SK-N-MC (cell line): ENCODE results near the gene ECEL1.
"Not testable (repeated sequence)": the region's sequence is repeated elsewhere in the genome, so short reads cannot be mapped to it uniquely, and the experiment has no call there.

ENCODE experiments used
- DNase-seq: peaks from one replicate; pipeline ENCODE4 v3.0.0-alpha.2; 2011; ENCODE audit warnings: low read depth, low spot score
- H3K27ac ChIP-seq: fragments of 200-600 bp; sonication (generic); 2 replicates; pipeline ENCODE4 v1.5.1; 2016; ENCODE audit warnings: mixed run types
- H3K36me3 ChIP-seq: fragments of 200-600 bp; sonication (generic); 2 replicates; pipeline ENCODE4 v1.6.1; 2017; ENCODE audit warnings: antibody characterized with exemption, low read length, mixed read lengths; ENCODE audit not compliant: insufficient read depth
- H3K4me3 ChIP-seq: fragments of 200-600 bp; sonication (generic); 2 replicates; pipeline ENCODE4 v1.5.1; 2016
- H3K9ac ChIP-seq: fragments of 200-600 bp; sonication (generic); 2 replicates; pipeline ENCODE4 v1.8.0; 2017; ENCODE audit warnings: mixed run types, mixed read lengths; ENCODE audit not compliant: insufficient read length
- H3K9me3 ChIP-seq: fragments of 200-600 bp; sonication (generic); 2 replicates; pipeline ENCODE4 v1.6.1; 2017; ENCODE audit warnings: low read depth, mild to moderate bottlenecking, antibody characterized with exemption, low read length, moderate library complexity, mixed read lengths
- EZH2 ChIP-seq: fragments of 200-600 bp; sonication (generic); IDR thresholded peaks from one replicate; pipeline ENCODE4 v1.6.1; 2017; ENCODE audit warnings: antibody characterized with exemption
- FOXP2 ChIP-seq: optimal IDR thresholded peaks from 2 replicates; pipeline ENCODE3; 2011; ENCODE audit warnings: mild to moderate bottlenecking, moderate library complexity; ENCODE audit not compliant: insufficient read depth; ENCODE audit errors: extremely low read length, control extremely low read depth
- POLR2AphosphoS5 ChIP-seq: IDR thresholded peaks from 2 replicates; pipeline ENCODE4 v1.6.1; 2012; ENCODE audit warnings: mild to moderate bottlenecking, low read depth, low read length, borderline replicate concordance

The ECEL1 gene

GRCh38 chr2:232456296-232457120, 31.1 kb downstream of the ECEL1 start:
- H3K36me3 ChIP-seq = no peaks in the 10 kb centered on the region

DNA sequence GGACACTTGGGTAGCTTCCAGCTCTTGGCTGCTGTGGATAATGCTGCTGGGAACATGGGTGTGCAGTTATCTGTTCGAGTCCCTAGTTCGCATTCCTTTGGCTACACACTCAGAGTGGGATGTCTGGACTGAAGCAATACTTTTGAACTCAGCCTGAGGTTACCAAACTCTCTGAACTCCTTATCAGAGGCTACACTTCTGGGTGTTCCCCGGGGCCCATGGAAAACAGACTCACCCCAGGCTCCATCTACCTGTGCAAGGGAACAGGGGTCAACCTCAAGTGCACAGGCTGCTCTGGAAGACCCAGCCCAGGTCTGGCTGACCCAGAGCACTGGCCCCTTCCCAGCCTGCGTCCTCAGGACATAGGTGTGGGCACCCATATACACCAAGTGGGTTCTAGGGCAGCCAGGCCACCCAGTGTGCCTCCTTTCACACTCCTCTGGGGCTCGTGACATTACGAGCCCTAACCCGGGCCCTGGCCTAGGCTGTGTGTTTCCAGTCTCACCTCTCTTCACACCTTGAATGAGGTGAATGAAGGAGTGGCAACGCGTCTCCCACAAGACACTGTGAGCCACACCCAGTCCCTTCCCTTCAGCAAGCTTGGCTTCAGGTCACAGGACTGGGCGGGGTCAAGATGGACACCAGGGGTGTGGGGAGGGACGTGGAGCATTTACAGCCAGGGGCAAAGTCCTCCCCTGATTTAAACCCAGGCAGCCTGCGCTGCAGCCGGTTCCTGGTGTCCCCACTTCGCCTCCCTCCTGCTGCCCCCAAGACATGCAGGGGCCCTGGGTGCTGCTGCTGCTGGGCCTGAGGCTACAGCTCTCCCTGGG, 32.0 kb downstream of the ECEL1 start, which contains the start of gene ALPI:
ALPI (plus strand) TSS at position 728 of the 830 bp plus-strand sequence; CDS start at position 775, 47 bp downstream.
- DNase-seq = no peak
- Histone ChIP-seq H3K9me3 (no peaks in the 10 kb centered on the region), H3K27ac (no peak within 1 kb of the TSS), H3K4me3 (no peak within 1 kb of the TSS), H3K9ac (no peak within 1 kb of the TSS), H3K36me3 (no peaks in the 10 kb centered on the region)
- TF ChIP-seq EZH2 (no peak), POLR2AphosphoS5 (no peak), FOXP2 (no peak)

More at GRCh38 chr2:232456296-232457120, 31.1 kb downstream of the ECEL1 start:
- H3K9ac ChIP-seq = no peak overlapping the region
- DNase-seq = no peak
- H3K9me3 ChIP-seq = no peaks in the 10 kb centered on the region
- H3K27ac ChIP-seq = no peak overlapping the region
- TF ChIP-seq FOXP2 (no peak), EZH2 (no peak), POLR2AphosphoS5 (no peak)
- no peak overlapping the region for H3K4me3 ChIP-seq

GRCh38 chr2:232454630-232455029, 33.0 kb downstream of the ECEL1 start:
- H3K36me3 ChIP-seq = no peaks in the 10 kb centered on the region
- H3K27ac ChIP-seq = no peak overlapping the region
- DNase-seq = no peak
- H3K4me3 ChIP-seq = no peak overlapping the region
- TF ChIP-seq FOXP2 = no peak
- no peak for TF ChIP-seq POLR2AphosphoS5
- no peak for TF ChIP-seq EZH2
- H3K9me3 ChIP-seq = no peaks in the 10 kb centered on the region
- no peak overlapping the region for H3K9ac ChIP-seq

DNA sequence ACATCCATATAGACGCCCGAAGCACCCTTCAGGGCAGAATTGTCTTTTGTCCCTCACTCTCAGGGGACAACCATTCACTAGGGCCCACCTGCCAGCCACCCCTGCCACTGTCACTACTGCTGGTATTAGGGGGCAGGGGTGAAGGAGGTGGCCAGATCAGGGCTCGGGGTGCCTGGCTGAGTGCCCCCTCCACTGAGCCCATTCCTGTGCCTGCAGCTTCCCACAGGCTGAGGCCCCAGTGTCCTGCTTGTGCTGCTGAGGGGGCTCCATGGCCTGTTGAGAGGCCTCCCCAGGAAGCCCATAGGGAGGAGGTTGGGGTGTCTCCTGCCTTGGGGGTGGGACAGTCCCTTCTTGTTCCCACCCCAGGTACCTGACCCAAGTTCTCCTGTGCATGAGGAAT, 36.0 kb downstream of the ECEL1 start:
- DNase-seq, H3K36me3 ChIP-seq, H3K27ac ChIP-seq, H3K9ac ChIP-seq, H3K9me3 ChIP-seq, H3K4me3 ChIP-seq: not testable (repeated sequence)

DNA sequence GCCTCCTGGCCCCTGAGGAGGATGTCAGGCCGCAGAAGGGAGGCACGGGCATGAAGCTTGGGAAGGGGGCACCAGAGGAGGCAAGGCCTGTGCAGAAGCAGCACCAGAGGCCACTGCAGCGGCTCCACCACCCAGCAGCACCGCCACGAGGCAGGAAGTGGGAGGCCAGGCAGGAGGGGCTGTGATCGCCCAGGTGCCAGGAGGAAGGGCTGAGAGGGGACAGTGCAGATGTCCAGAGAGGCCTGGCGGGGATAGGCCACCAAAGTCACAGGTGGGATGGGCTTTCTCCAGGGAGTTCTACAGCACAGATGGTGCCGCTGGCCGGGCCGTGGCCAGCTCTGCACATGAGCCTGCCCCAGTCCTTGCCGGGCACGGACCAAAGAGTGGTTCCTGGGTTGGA, 37.7 kb downstream of the ECEL1 start:
- TF ChIP-seq EZH2 (no peak), FOXP2 (no peak), POLR2AphosphoS5 (no peak)
- no peak for DNase-seq

GRCh38 chr2:232448304-232448690, 39.3 kb downstream of the ECEL1 start:
- H3K9me3 ChIP-seq = no peaks in the 10 kb centered on the region
- no peak overlapping the region for H3K27ac ChIP-seq
- no peaks in the 10 kb centered on the region for H3K36me3 ChIP-seq
- no peak overlapping the region for H3K4me3 ChIP-seq
- TF ChIP-seq POLR2AphosphoS5 (no peak), FOXP2 (no peak), EZH2 (no peak)
- no peak for DNase-seq
- no peak overlapping the region for H3K9ac ChIP-seq

More for the DNA sequence above, 37.7 kb downstream of the ECEL1 start:
- Histone ChIP-seq H3K9ac (no peak overlapping the region), H3K4me3 (no peak overlapping the region), H3K36me3 (no peaks in the 10 kb centered on the region), H3K27ac (no peak overlapping the region), H3K9me3 (no peaks in the 10 kb centered on the region)

DNA sequence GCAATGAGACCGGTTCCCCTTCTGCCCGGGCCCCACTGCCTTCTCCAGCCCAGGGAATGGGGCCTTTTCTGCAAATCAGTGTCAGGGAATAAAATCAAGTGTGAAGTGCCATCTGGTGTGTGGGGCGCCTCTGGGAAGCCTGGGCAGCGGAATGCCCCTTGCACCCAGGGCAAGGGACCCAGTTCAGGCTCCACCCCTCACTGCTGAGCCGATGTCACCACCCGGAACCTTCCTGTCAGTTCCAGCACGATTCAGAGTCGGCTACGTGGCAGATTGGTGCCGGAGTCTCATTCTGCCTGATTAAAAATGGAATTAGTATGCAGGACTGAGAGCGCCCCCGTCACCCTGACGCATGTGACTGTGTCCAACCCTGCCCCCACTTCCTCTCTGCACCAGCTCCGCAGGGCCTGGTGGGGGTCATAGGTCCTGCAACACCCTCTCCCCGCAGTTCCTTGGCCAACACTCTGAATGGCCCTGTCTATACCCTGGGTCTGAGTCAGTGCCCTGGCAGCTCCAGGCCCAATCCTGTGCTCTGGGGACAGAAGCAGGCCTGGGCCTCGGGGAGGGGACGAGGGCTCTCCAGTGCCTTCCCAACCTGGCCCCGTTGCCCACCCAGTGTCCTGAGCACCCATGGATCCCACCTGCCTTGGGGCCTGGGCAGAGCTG, 39.9 kb downstream of the ECEL1 start:
- Histone ChIP-seq H3K4me3 (no peak overlapping the region), H3K9ac (no peak overlapping the region), H3K27ac (no peak overlapping the region), H3K9me3 (no peaks in the 10 kb centered on the region), H3K36me3 (no peaks in the 10 kb centered on the region)
- TF ChIP-seq POLR2AphosphoS5 (no peak), FOXP2 (no peak), EZH2 (no peak)
- no peak for DNase-seq

DNA sequence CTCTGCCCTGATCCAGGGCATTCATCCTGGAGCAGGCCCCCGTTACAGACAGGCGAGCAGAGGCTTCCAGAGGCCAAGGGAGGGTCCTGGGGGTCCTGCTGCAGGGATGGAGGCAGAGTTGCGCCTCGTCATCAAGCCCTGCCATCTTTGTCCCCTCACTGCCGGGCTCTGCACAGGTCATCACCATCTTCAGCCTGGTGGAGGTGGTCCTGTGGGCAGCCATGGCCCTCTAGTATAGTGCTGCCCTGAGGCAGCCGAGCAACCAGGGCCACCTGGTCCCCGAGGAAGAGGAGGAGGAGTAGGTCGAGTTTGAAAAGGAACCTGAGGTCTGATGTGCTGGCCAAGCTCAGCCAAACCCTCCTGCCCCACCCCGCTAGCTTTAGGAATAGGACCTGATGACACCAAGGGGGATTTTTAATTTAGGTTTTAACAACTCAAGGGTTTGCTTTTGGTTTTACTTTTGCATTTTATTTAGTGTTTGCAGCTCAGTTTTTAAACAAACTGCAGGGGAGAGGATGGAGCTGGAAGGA, 40.5 kb downstream of the ECEL1 start:
- H3K4me3 ChIP-seq = no peak overlapping the region
- H3K9me3 ChIP-seq = no peaks in the 10 kb centered on the region
- H3K9ac ChIP-seq = no peak overlapping the region
- DNase-seq = no peak
- H3K36me3 ChIP-seq = no peaks in the 10 kb centered on the region
- TF ChIP-seq EZH2 = no peak
- no peak for TF ChIP-seq POLR2AphosphoS5
- no peak for TF ChIP-seq FOXP2
- no peak overlapping the region for H3K27ac ChIP-seq

DNA sequence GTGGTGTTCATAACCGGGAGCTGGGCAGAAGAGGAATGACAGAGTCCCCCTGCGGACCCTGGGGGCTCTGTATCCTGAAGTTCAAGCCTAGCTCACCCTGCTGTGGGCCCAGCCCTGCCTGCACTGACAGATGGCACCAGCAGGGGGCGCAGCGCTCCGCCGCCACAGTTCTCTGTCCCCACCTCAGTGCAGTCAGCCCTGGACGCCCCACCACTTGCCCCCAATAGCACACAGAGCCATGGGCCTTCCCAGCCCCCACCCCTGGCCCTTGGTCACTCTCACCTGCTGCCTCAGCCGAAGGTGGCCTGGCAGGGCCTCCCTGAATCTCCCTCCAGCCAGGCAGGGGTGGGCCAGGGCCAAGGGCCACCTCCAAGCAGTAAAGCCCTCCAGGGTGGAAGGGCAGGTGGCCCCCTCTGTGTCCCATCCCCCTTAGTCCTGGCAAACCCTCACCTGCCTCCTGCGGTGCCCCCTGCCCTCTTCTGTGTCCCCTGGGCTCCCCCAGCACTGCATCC, 41.3 kb downstream of the ECEL1 start:
- H3K36me3 ChIP-seq, H3K9ac ChIP-seq, H3K27ac ChIP-seq, H3K4me3 ChIP-seq, H3K9me3 ChIP-seq, DNase-seq: not testable (repeated sequence)

GRCh38 chr2:232445149-232445885, 42.3 kb downstream of the ECEL1 start:
- H3K27ac ChIP-seq, H3K9ac ChIP-seq, H3K9me3 ChIP-seq, DNase-seq, H3K36me3 ChIP-seq, H3K4me3 ChIP-seq: not testable (repeated sequence)
